Chondrocyte (in vitro differentiated cells): ENCODE results near the gene WBP2NL. TPM values are rescaled to one million over a fixed set of nuclear protein-coding genes. Genes with fewer than 3 reads are reported as not detected.

Experiments used
- DNase-seq: peaks from one replicate; pipeline ENCODE4 v3.0.0; 2021; ENCODE audit warnings: mixed read lengths, low spot score
- H3K27ac Mint-ChIP-seq: one replicate; pipeline ENCODE4 v1.8.0; 2021; ENCODE audit warnings: mild to moderate bottlenecking, moderate library complexity, mixed read lengths; ENCODE audit not compliant: unreplicated experiment
- H3K27me3 Mint-ChIP-seq: 2 replicates; pipeline ENCODE4 v1.8.0; 2021; ENCODE audit warnings: low read depth, mixed read lengths
- H3K36me3 Mint-ChIP-seq: 2 replicates; pipeline ENCODE4 v1.8.0; 2021; ENCODE audit warnings: low read depth, mixed read lengths
- H3K4me1 Mint-ChIP-seq: 2 replicates; pipeline ENCODE4 v1.8.0; 2021; ENCODE audit warnings: low read depth, mild to moderate bottlenecking, mixed read lengths
- H3K4me3 Mint-ChIP-seq: one replicate; pipeline ENCODE4 v1.8.0; 2021; ENCODE audit warnings: mild to moderate bottlenecking, moderate library complexity, mixed read lengths; ENCODE audit not compliant: unreplicated experiment
- H3K9me3 Mint-ChIP-seq: 2 replicates; pipeline ENCODE4 v1.8.0; 2021; ENCODE audit warnings: low read depth, mixed read lengths
- total RNA-seq: library from RNA; stranded (reverse); gene quantifications from 3 replicates; pipeline ENCODE4 v1.2.1, GENCODE V29; 2021
- TF ChIP-seq, protein P1 (sequence below): fragments of 200-600 bp; sonication (generic); IDR thresholded peaks from 2 replicates; pipeline ENCODE4 v1.5.0; 2021; ENCODE audit warnings: antibody characterized with exemption, mild to moderate bottlenecking, moderate library complexity

Gene WBP2NL
- total RNA-seq, 1 donor from 2014 or later: not detected

DNA sequence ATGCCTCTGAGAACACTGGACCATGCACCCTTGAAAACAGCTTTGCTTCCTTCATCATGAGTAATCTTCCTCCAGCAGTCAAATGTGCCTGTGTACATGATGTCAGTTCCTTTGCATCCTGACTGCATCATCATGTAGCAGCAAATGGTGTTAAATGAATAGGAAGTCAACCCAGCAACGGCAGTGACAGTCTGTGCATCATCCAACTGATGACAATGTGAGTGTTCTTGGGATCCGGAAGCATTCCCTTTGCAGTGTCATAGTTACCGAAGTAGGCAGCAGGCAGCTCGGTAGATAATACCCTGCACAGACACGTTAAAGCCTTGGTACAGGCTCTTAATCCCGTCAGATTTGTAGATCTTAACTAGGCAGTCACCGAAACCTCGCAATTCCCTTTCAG, 2.5 kb downstream of the WBP2NL start:
- H3K27me3 Mint-ChIP-seq: peaks cover 37% of the 10 kb centered on the region
- H3K4me1 Mint-ChIP-seq: no peaks in the 10 kb centered on the region

DNA sequence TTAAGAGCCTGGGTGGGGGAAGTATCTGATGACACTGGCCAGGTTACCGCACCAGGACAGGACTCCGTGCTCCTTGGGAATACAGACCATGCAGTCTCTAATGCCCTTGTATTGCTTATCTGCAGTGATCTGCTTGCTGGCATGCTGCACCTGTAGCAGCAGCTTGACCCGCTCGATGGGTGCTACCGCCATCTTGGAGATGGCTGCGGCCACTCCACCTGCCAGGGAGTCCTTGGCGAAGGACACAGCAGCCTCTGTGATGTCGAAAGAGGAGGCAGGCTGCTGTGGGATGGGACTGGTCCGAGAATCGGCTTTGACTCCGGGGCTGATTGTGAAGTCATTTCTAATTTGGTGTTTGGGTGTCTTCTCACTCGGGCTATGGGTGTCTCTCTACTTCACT, 3.1 kb downstream of the WBP2NL start:
- DNase-seq: peak; percentile 57
- Mint-ChIP-seq H3K4me3 (no peak overlapping the region), H3K4me1 (no peaks in the 10 kb centered on the region), H3K27ac (no peak overlapping the region), H3K9me3 (peaks cover 3% of the 10 kb centered on the region), H3K36me3 (no peaks in the 10 kb centered on the region), H3K27me3 (peaks cover 40% of the 10 kb centered on the region)
- TF ChIP-seq, protein P1, sequence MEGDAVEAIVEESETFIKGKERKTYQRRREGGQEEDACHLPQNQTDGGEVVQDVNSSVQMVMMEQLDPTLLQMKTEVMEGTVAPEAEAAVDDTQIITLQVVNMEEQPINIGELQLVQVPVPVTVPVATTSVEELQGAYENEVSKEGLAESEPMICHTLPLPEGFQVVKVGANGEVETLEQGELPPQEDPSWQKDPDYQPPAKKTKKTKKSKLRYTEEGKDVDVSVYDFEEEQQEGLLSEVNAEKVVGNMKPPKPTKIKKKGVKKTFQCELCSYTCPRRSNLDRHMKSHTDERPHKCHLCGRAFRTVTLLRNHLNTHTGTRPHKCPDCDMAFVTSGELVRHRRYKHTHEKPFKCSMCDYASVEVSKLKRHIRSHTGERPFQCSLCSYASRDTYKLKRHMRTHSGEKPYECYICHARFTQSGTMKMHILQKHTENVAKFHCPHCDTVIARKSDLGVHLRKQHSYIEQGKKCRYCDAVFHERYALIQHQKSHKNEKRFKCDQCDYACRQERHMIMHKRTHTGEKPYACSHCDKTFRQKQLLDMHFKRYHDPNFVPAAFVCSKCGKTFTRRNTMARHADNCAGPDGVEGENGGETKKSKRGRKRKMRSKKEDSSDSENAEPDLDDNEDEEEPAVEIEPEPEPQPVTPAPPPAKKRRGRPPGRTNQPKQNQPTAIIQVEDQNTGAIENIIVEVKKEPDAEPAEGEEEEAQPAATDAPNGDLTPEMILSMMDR: no peak

More for the DNA sequence above, 2.5 kb downstream of the WBP2NL start:
- no peak overlapping the region for H3K4me3 Mint-ChIP-seq
- H3K27ac Mint-ChIP-seq: no peak overlapping the region
- no peak for DNase-seq
- TF ChIP-seq, protein P1: no peak
- H3K9me3 Mint-ChIP-seq: peaks cover 3% of the 10 kb centered on the region
- no peaks in the 10 kb centered on the region for H3K36me3 Mint-ChIP-seq

- H3K27ac Mint-ChIP-seq: no peak overlapping the region
- no peaks in the 10 kb centered on the region for H3K4me1 Mint-ChIP-seq
- peaks cover 18% of the 10 kb centered on the region for H3K9me3 Mint-ChIP-seq
- DNase-seq: no peak
- peaks cover 7% of the 10 kb centered on the region for H3K36me3 Mint-ChIP-seq
- peaks cover 18% of the 10 kb centered on the region for H3K27me3 Mint-ChIP-seq
- H3K4me3 Mint-ChIP-seq: no peak overlapping the region
- TF ChIP-seq, protein P1: no peak
These were observed 9.3 kb downstream of the WBP2NL start for GRCh38 chr22:42007922-42008321.

GRCh38 chr22:42010778-42011177, 12.2 kb downstream of the WBP2NL start:
- Mint-ChIP-seq H3K27ac (no peak overlapping the region), H3K4me1 (no peaks in the 10 kb centered on the region), H3K27me3 (peaks cover 27% of the 10 kb centered on the region), H3K9me3 (peaks cover 15% of the 10 kb centered on the region), H3K36me3 (peaks cover 7% of the 10 kb centered on the region), H3K4me3 (no peak overlapping the region)
- no peak for DNase-seq
- TF ChIP-seq, protein P1: no peak

- H3K4me3 Mint-ChIP-seq: no peak overlapping the region
- no peak overlapping the region for H3K27ac Mint-ChIP-seq
- TF ChIP-seq, protein P1: no peak
- no peaks in the 10 kb centered on the region for H3K4me1 Mint-ChIP-seq
- peaks cover 15% of the 10 kb centered on the region for H3K9me3 Mint-ChIP-seq
- DNase-seq: no peak
- peaks cover 7% of the 10 kb centered on the region for H3K36me3 Mint-ChIP-seq
- peaks cover 33% of the 10 kb centered on the region for H3K27me3 Mint-ChIP-seq
These were observed 14.8 kb downstream of the WBP2NL start for GRCh38 chr22:42013385-42013784.
